HepG2 (cell line): ENCODE results near the gene FRAS1. TPM values are rescaled to one million over a fixed set of nuclear protein-coding genes. Genes with fewer than 3 reads are reported as not detected.
A peak's percentile ranks its signal among the peaks of the same experiment; 100 is the strongest.

Source experiments
- GTF3A ChIP-seq: sonication (generic); formaldehyde crosslinking; conservative IDR thresholded peaks from 2 replicates; pipeline ENCODE4 v1.4.0; 2020; ENCODE audit warnings: mild to moderate bottlenecking, missing genetic modification reagents
- SALL1 ChIP-seq: sonication (generic); formaldehyde crosslinking; IDR thresholded peaks from 2 replicates; pipeline ENCODE4 v1.8.0; 2022; ENCODE audit warnings: mild to moderate bottlenecking, missing genetic modification reagents
- ZNF292 ChIP-seq: sonication (generic); formaldehyde crosslinking; IDR thresholded peaks from 2 replicates; pipeline ENCODE4 v1.8.1; 2022; ENCODE audit warnings: mild to moderate bottlenecking, low read depth, missing genetic modification reagents, borderline replicate concordance
- ZNF572 ChIP-seq: sonication (generic); formaldehyde crosslinking; IDR thresholded peaks from 2 replicates; pipeline ENCODE4 v1.5.1; 2020; ENCODE audit warnings: mild to moderate bottlenecking, missing genetic modification reagents
- polyA plus RNA-seq, 8 experiments: library from polyadenylated mRNA; depleted of rRNA in 3 of 8; stranded (reverse) in 7 of 8; unstranded in 1 of 8; fragments of >200 nt; fragmentation: Illumina TruSeq in 4 of 8; extraction: Trizol in 4 of 8; gene quantifications; 2 replicates each; pipeline versions ENCODE4 v1.2.1 to v1.2.3, GENCODE V29; 2011 to 2016; ENCODE audit warnings: low read depth in 4 of 8, missing spikeins in 1 of 8, mixed read lengths in 1 of 8; ENCODE audit not compliant: insufficient read depth in 1 of 8
- total RNA-seq, 5 experiments: library from RNA; depleted of rRNA; stranded (reverse); fragments of >200 nt; fragmentation: Illumina TruSeq; extraction: Trizol; gene quantifications; 2 replicates each; pipeline ENCODE4 v1.2.3, GENCODE V29; 2016; ENCODE audit warnings: low read depth in 1 of 5
- TF ChIP-seq, protein P1 (sequence below): sonication (generic); formaldehyde crosslinking; IDR thresholded peaks from 2 replicates; pipeline ENCODE4 v1.5.1; 2020; ENCODE audit warnings: mild to moderate bottlenecking, missing genetic modification reagents, moderate library complexity
- TF ChIP-seq, protein P2 (sequence below): sonication (generic); formaldehyde crosslinking; IDR thresholded peaks from 2 replicates; pipeline ENCODE4 v1.5.1; 2020; ENCODE audit warnings: mild to moderate bottlenecking, moderate library complexity, missing genetic modification reagents
- TF ChIP-seq, protein P3 (sequence below): sonication (generic); formaldehyde crosslinking; IDR thresholded peaks from 2 replicates; pipeline ENCODE4 v1.4.0; 2020; ENCODE audit warnings: low read depth, missing genetic modification reagents

FRAS1 gene
- total and polyA plus RNA-seq, 2 of the 13 experiments (the other 11 are each of a cell fraction or from before 2014, with no cell fraction given) = 22.5 to 31.6 TPM

DNA sequence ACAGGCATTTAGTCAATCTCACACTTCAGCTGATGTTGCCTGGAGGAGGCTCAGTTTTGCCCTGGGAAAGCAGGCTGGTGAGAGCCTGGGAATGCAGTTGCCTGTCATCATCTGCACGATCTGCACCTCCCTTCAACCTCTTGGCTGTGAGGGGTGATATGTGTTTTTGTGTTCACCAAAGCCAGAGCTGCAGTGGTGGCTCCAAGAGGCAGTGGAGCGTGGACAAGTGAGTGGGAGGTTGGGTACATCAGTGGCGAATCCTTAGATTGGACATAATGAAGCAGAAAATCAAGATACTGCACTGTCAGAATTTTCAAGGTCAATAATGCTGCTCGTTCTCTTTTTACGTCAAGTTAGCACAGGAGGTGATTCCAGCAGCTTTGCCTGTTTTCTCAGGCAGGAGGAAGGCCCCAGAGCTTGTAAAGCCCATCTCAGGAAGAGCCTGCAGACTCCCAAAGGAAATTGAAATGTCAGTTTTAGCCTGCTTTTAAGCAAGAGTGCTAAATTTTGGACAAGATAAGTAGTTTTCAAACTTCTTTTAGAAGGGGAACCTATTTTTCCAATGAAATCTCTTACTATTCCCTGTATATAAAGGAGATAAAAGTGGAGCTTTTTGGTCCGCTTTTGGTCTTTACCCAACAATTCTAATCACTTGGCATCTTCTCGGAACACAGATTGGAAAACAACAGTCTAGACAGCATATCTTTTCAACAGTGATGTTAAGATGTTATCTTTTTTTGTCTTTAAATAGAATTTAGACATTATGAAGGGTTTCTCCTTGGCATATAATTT is 92.8 kb downstream of the FRAS1 start (continued):
- TF ChIP-seq SALL1 = peak; percentile 36; the same call in 1 of the 2 replicates
- TF ChIP-seq ZNF292 (CRISPR knock-in tag) = 0 out of 2 replicates have a peak, but pooled peaks have one; percentile 22
- TF ChIP-seq, protein P1, sequence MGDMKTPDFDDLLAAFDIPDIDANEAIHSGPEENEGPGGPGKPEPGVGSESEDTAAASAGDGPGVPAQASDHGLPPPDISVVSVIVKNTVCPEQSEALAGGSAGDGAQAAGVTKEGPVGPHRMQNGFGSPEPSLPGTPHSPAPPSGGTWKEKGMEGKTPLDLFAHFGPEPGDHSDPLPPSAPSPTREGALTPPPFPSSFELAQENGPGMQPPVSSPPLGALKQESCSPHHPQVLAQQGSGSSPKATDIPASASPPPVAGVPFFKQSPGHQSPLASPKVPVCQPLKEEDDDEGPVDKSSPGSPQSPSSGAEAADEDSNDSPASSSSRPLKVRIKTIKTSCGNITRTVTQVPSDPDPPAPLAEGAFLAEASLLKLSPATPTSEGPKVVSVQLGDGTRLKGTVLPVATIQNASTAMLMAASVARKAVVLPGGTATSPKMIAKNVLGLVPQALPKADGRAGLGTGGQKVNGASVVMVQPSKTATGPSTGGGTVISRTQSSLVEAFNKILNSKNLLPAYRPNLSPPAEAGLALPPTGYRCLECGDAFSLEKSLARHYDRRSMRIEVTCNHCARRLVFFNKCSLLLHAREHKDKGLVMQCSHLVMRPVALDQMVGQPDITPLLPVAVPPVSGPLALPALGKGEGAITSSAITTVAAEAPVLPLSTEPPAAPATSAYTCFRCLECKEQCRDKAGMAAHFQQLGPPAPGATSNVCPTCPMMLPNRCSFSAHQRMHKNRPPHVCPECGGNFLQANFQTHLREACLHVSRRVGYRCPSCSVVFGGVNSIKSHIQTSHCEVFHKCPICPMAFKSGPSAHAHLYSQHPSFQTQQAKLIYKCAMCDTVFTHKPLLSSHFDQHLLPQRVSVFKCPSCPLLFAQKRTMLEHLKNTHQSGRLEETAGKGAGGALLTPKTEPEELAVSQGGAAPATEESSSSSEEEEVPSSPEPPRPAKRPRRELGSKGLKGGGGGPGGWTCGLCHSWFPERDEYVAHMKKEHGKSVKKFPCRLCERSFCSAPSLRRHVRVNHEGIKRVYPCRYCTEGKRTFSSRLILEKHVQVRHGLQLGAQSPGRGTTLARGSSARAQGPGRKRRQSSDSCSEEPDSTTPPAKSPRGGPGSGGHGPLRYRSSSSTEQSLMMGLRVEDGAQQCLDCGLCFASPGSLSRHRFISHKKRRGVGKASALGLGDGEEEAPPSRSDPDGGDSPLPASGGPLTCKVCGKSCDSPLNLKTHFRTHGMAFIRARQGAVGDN (CRISPR knock-in tag) = peak; percentile 21; the same call in 1 of the 2 replicates
- no peak for TF ChIP-seq GTF3A (CRISPR knock-in tag)
- TF ChIP-seq, protein P2, sequence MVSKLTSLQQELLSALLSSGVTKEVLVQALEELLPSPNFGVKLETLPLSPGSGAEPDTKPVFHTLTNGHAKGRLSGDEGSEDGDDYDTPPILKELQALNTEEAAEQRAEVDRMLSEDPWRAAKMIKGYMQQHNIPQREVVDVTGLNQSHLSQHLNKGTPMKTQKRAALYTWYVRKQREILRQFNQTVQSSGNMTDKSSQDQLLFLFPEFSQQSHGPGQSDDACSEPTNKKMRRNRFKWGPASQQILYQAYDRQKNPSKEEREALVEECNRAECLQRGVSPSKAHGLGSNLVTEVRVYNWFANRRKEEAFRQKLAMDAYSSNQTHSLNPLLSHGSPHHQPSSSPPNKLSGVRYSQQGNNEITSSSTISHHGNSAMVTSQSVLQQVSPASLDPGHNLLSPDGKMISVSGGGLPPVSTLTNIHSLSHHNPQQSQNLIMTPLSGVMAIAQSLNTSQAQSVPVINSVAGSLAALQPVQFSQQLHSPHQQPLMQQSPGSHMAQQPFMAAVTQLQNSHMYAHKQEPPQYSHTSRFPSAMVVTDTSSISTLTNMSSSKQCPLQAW = 0 out of 2 replicates have a peak, but pooled peaks have one; percentile 24
- TF ChIP-seq ZNF572 (CRISPR knock-in tag) = 0 out of 2 replicates have a peak, but pooled peaks have one; percentile 47
- TF ChIP-seq, protein P3, sequence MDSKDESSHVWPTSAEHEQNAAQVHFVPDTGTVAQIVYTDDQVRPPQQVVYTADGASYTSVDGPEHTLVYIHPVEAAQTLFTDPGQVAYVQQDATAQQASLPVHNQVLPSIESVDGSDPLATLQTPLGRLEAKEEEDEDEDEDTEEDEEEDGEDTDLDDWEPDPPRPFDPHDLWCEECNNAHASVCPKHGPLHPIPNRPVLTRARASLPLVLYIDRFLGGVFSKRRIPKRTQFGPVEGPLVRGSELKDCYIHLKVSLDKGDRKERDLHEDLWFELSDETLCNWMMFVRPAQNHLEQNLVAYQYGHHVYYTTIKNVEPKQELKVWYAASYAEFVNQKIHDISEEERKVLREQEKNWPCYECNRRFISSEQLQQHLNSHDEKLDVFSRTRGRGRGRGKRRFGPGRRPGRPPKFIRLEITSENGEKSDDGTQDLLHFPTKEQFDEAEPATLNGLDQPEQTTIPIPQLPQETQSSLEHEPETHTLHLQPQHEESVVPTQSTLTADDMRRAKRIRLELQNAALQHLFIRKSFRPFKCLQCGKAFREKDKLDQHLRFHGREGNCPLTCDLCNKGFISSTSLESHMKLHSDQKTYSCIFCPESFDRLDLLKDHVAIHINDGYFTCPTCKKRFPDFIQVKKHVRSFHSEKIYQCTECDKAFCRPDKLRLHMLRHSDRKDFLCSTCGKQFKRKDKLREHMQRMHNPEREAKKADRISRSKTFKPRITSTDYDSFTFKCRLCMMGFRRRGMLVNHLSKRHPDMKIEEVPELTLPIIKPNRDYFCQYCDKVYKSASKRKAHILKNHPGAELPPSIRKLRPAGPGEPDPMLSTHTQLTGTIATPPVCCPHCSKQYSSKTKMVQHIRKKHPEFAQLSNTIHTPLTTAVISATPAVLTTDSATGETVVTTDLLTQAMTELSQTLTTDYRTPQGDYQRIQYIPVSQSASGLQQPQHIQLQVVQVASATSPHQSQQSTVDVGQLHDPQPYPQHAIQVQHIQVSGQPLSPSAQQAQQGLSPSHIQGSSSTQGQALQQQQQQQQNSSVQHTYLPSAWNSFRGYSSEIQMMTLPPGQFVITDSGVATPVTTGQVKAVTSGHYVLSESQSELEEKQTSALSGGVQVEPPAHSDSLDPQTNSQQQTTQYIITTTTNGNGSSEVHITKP (CRISPR knock-in tag) = no peak
- TF ChIP-seq, all 625 proteins: peak for 8
